ENCODE measurements around the gene DCAF10. TPM values are rescaled to one million over a fixed set of nuclear protein-coding genes. Genes with fewer than 3 reads are reported as not detected.
"Not testable (repeated sequence)": the region's sequence is repeated elsewhere in the genome, so short reads cannot be mapped to it uniquely, and the experiment has no call there.

The DCAF10 gene
- total RNA-seq, 1 donor from 2014 or later, result 18.5 TPM

- peaks cover 24% of the 10 kb centered on the region for H3K4me1 Mint-ChIP-seq (ENCODE audit: low read depth)
- H3K27me3 Mint-ChIP-seq (ENCODE audit: insufficient read depth), result peaks cover 5% of the 10 kb centered on the region
- DNase-seq (ENCODE audit: low spot score), result no peak
- no peak overlapping the region for H3K27ac Mint-ChIP-seq
- H3K9me3 Mint-ChIP-seq, result no peaks in the 10 kb centered on the region
- intact Hi-C loops (cut with micrococcal nuclease), result loop anchor here (10.0 kb wide), 1 partner anchor 1424 kb away; no protein-coding TSS in a partner anchor
- H3K36me3 Mint-ChIP-seq (ENCODE audit: low read depth), result no peaks in the 10 kb centered on the region
- H3K4me3 Mint-ChIP-seq, result no peak overlapping the region
These were observed 108.1 kb downstream of the DCAF10 start for GRCh38 chr9:37908698-37909186.

- no peaks in the 10 kb centered on the region for H3K36me3 Mint-ChIP-seq (ENCODE audit: low read depth)
- no peak for DNase-seq (ENCODE audit: low spot score)
- no peaks in the 10 kb centered on the region for H3K9me3 Mint-ChIP-seq
- no peak overlapping the region for H3K4me3 Mint-ChIP-seq
- no peak overlapping the region for H3K27ac Mint-ChIP-seq
- intact Hi-C loops (cut with micrococcal nuclease), result loop anchor here (10.0 kb wide), 1 partner anchor 1425 kb away; no protein-coding TSS in a partner anchor
- H3K4me1 Mint-ChIP-seq (ENCODE audit: low read depth), result peaks cover 22% of the 10 kb centered on the region
- H3K27me3 Mint-ChIP-seq (ENCODE audit: insufficient read depth), result peaks cover 5% of the 10 kb centered on the region
These were observed 108.7 kb downstream of the DCAF10 start for GRCh38 chr9:37909326-37909725.

- not testable (repeated sequence) for H3K9me3 Mint-ChIP-seq; DNase-seq (ENCODE audit: low spot score); H3K4me3 Mint-ChIP-seq; H3K27ac Mint-ChIP-seq; H3K36me3 Mint-ChIP-seq (ENCODE audit: low read depth); H3K27me3 Mint-ChIP-seq (ENCODE audit: insufficient read depth)
- peaks cover 17% of the 10 kb centered on the region for H3K4me1 Mint-ChIP-seq (ENCODE audit: low read depth)
- intact Hi-C loops (cut with micrococcal nuclease), result loop anchor here (5.0 to 10.0 kb wide), 4 partner anchors 42 to 1425 kb away; no protein-coding TSS in a partner anchor
These were observed 109.2 kb downstream of the DCAF10 start for GRCh38 chr9:37909836-37910235.

- H3K27ac Mint-ChIP-seq, result no peak overlapping the region
- no peak overlapping the region for H3K4me3 Mint-ChIP-seq
- intact Hi-C loops (cut with micrococcal nuclease), result loop anchor here (5.0 to 10.0 kb wide), 3 partner anchors 42 to 522 kb away; no protein-coding TSS in a partner anchor
- H3K9me3 Mint-ChIP-seq, result no peaks in the 10 kb centered on the region
- peaks cover 15% of the 10 kb centered on the region for H3K4me1 Mint-ChIP-seq (ENCODE audit: low read depth)
- H3K27me3 Mint-ChIP-seq (ENCODE audit: insufficient read depth), result peaks cover 4% of the 10 kb centered on the region
- no peak for DNase-seq (ENCODE audit: low spot score)
- no peaks in the 10 kb centered on the region for H3K36me3 Mint-ChIP-seq (ENCODE audit: low read depth)
These were observed 109.7 kb downstream of the DCAF10 start for GRCh38 chr9:37910271-37910670.

- H3K27ac Mint-ChIP-seq, result no peak overlapping the region
- peaks cover 15% of the 10 kb centered on the region for H3K4me1 Mint-ChIP-seq (ENCODE audit: low read depth)
- peaks cover 3% of the 10 kb centered on the region for H3K27me3 Mint-ChIP-seq (ENCODE audit: insufficient read depth)
- no peak overlapping the region for H3K4me3 Mint-ChIP-seq
- H3K36me3 Mint-ChIP-seq (ENCODE audit: low read depth), result no peaks in the 10 kb centered on the region
- no peaks in the 10 kb centered on the region for H3K9me3 Mint-ChIP-seq
- DNase-seq (ENCODE audit: low spot score), result no peak
- intact Hi-C loops (cut with micrococcal nuclease), result loop anchor here (5.0 to 10.0 kb wide), 3 partner anchors 41 to 521 kb away; no protein-coding TSS in a partner anchor
These were observed 110.7 kb downstream of the DCAF10 start for GRCh38 chr9:37911271-37911681.

GRCh38 chr9:37913480-37914153, 113.0 kb downstream of the DCAF10 start:
- Mint-ChIP-seq H3K27me3 (ENCODE audit: insufficient read depth) (no peaks in the 10 kb centered on the region), H3K27ac (no peak overlapping the region), H3K36me3 (ENCODE audit: low read depth) (no peaks in the 10 kb centered on the region), H3K4me3 (no peak overlapping the region), H3K4me1 (ENCODE audit: low read depth) (peaks cover 10% of the 10 kb centered on the region), H3K9me3 (no peaks in the 10 kb centered on the region)
- peak; percentile 65 for DNase-seq (ENCODE audit: low spot score)
- intact Hi-C loops (cut with micrococcal nuclease), result loop anchor here (1.0 to 10.0 kb wide), 8 partner anchors 39 to 519 kb away; partner anchors contain the start of gene SHB

GRCh38 chr9:37914154-37914551, 113.6 kb downstream of the DCAF10 start:
- DNase-seq (ENCODE audit: low spot score), result no peak
- intact Hi-C loops (cut with micrococcal nuclease), result loop anchor here (5.0 to 10.0 kb wide), 3 partner anchors 38 to 518 kb away; no protein-coding TSS in a partner anchor
- Mint-ChIP-seq H3K36me3 (ENCODE audit: low read depth) (no peaks in the 10 kb centered on the region), H3K27ac (no peak overlapping the region), H3K9me3 (no peaks in the 10 kb centered on the region), H3K27me3 (ENCODE audit: insufficient read depth) (no peaks in the 10 kb centered on the region), H3K4me3 (no peak overlapping the region), H3K4me1 (ENCODE audit: low read depth) (peaks cover 5% of the 10 kb centered on the region)

- Mint-ChIP-seq H3K9me3 (no peaks in the 10 kb centered on the region), H3K27me3 (ENCODE audit: insufficient read depth) (no peaks in the 10 kb centered on the region), H3K4me1 (ENCODE audit: low read depth) (peaks cover 5% of the 10 kb centered on the region), H3K36me3 (ENCODE audit: low read depth) (no peaks in the 10 kb centered on the region), H3K27ac (no peak overlapping the region), H3K4me3 (no peak overlapping the region)
- no peak for DNase-seq (ENCODE audit: low spot score)
- intact Hi-C loops (cut with micrococcal nuclease), result loop anchor here (5.0 to 10.0 kb wide), 3 partner anchors 37 to 517 kb away; no protein-coding TSS in a partner anchor
These were observed 114.2 kb downstream of the DCAF10 start for GRCh38 chr9:37914701-37915358.

- H3K27ac Mint-ChIP-seq, result no peak overlapping the region
- intact Hi-C loops (cut with micrococcal nuclease), result loop anchor here (10.0 kb wide), 1 partner anchor 79 kb away; no protein-coding TSS in a partner anchor
- H3K27me3 Mint-ChIP-seq (ENCODE audit: insufficient read depth), result no peaks in the 10 kb centered on the region
- H3K36me3 Mint-ChIP-seq (ENCODE audit: low read depth), result no peaks in the 10 kb centered on the region
- H3K9me3 Mint-ChIP-seq, result no peaks in the 10 kb centered on the region
- no peak for DNase-seq (ENCODE audit: low spot score)
- peaks cover 5% of the 10 kb centered on the region for H3K4me1 Mint-ChIP-seq (ENCODE audit: low read depth)
- H3K4me3 Mint-ChIP-seq, result no peak overlapping the region
These were observed 115.4 kb downstream of the DCAF10 start for GRCh38 chr9:37915911-37916470.

- Mint-ChIP-seq H3K9me3 (no peaks in the 10 kb centered on the region), H3K36me3 (ENCODE audit: low read depth) (no peaks in the 10 kb centered on the region), H3K27me3 (ENCODE audit: insufficient read depth) (no peaks in the 10 kb centered on the region), H3K27ac (no peak overlapping the region), H3K4me1 (ENCODE audit: low read depth) (peaks cover 5% of the 10 kb centered on the region), H3K4me3 (no peak overlapping the region)
- intact Hi-C loops (cut with micrococcal nuclease), result loop anchor here (10.0 kb wide), 1 partner anchor 78 kb away; no protein-coding TSS in a partner anchor
- no peak for DNase-seq (ENCODE audit: low spot score)
These were observed 116.1 kb downstream of the DCAF10 start for GRCh38 chr9:37916471-37917312.

Data from activated T-helper 1 cell treated with anti-CD3 and anti-CD28 coated beads, Interleukin-12 subunit alpha, Interleukin-12 subunit beta, Interleukin-2, Interleukin-4 antibody, amounts not matched to agents 30 ng/mL and 10 ng/mL and 1 ng/mL, durations not matched to agents 14 hours and 24 hours and 36 hours (primary cell).